C1 segment of cervical spinal cord (tissue), 14 donors: ENCODE results near the gene GEMIN4.

ENCODE experiments used
- DNase-seq, 14 donors: peaks; one replicate each; lab custom pipeline; 2025; lab: John Stamatoyannopoulos, UW

The GEMIN4 gene

DNA sequence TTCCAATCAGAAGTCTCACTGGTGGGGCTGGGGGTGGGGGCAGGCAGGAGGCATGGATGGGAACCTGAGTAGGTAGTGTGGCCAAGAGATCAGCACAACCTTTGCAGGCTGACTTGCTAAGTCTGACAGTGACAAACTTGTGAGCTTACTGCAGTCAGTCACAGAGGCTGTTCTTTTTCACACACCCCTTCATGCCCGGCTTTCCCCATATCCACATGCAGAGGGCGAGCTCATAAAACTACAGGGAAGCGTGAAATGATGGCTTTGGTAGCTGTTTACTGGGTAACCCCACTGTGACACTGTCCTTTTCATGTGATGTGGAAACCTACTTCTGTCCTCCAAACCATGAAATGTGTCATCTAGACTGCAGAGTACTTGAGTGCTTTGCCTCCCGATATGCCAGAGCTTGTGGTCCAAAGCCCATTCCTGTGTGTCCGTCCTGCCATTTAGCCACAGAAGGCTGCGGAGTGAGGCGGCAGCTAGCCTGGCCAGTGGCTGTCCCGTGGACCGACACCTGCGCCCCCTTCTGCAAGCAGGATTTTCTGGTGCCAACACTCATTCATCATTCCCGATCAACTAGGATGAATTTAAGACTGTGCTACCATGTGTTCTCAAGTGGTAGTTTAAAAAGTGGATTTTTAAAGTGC is 9.8 kb downstream of the GEMIN4 start:
- DNase-seq, result no peak

DNA sequence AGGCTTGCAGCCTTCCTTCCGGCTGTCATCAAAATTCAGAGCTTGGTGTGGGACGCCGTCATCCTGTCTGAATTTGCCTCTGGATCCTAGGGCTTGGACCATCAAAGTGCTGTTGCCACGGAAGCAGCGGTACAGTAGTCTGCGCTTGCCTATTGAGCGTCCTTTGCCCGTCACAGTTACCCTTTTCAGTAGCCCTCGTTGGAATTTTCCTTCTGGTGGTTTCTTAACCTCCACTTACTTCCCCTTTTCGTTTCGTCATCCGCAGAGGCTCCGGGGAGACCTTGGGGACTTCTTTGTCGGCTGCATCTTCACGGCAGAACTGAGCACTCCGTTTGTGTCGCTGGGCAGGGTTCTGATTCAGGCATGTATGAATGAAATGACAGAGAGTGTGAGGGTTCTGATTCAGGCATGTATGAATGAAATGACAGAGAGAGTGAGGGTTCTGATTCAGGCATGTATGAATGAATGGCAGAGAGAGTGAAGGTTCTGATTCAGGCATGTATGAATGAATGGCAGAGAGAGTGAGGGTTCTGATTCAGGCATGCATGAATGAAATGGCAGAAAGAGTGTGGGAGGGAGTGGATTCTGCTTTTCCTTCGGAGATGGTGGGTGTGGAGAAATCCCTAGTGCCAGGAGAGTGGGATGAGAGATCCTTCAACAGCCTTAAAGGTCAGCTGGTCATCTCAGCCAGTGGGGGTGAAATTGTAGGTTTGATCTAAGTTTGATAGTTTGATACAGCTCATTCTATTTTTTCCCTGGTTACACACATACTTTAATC is 11.6 kb downstream of the GEMIN4 start:
- DNase-seq, result peak in 4 of 14 donors; percentile 5 to 36 (median 11)

DNA sequence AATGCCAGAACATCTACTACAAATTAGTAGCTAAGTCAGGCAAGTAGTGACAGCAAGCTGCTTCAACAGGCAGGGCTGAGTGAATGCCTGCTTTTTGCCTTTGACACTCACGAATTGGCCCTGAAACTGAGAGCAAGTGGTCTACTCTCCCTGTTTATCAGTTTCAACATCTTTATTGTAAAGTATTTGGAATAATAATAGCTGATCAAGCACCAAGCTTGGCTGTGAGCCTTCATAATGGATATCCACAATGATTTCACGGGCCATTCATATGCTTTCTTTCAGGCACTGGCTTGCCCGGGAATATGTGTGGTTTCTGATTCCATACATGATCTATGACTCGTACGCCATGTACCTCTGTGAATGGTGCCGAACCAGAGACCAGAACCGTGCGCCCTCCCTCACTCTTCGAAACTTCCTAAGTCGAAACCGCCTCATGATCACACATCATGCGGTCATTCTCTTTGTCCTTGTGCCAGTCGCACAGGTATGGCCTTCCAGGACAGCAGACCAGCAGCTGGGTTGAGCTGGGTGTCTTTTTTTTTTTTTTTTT is 14.4 kb downstream of the GEMIN4 start:
- no peak for DNase-seq

DNA sequence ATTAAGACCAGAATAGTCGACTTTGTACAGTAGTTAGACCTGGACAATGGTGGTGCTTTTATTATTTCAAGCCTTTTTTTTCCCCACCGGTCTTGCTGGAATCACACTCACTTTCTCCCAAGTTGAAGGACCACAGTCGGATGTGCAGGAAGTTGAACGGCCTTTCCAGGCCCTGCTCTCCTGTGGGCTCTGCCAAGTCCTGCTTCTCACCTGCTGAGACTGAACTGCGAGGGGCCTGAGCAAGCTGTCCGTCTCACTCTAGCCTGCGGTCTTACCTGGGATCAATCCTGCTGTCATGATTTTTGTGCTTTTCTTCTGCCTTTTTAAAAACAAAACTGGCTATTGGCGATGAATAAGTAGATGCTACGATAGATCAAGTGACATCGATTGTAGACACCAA is 18.3 kb downstream of the GEMIN4 start:
- peak in 1 of 14 donors; percentile 54 for DNase-seq

DNA sequence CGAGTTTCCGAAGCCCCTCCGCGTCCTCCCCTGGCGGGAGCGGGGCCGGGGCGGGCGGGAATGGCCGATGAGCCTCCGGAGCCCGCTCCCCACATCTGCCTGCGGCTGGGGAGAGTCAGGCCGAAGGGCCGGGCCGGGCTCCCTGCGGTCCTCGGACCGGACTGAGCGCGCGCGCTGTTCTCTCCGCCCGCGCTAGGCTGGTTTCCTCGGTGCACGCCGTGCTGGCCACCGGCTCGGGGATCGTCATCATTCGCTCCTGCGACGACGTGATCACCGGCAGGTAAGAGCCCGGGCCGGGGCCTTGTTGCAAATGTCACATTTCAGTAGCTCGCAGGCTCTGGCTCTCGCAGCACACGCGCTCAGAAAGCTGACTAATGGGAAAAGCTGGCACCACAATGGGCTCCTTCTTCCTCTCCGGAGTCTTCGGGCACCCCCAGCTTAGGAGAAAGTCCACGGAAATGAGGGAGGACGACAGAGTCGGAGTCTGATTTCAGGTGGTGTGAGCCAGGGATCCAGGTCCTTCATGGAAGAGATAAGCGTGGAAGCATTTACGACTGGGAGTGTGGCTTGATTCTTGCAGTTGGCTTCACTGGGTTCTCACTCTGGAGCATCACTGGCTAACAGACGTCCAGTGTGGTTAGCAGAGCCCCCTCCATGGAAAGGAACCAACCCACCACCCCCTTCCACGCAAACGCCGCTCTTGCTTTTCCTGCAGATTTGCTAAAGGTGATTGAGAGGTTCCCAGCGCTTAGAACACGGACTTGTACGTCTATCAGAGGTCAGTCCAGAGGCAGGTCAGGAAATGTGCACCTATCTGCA is 19.0 kb downstream of the GEMIN4 start:
- peak in 7 of 14 donors; percentile 3 to 70 (median 20) for DNase-seq

DNA sequence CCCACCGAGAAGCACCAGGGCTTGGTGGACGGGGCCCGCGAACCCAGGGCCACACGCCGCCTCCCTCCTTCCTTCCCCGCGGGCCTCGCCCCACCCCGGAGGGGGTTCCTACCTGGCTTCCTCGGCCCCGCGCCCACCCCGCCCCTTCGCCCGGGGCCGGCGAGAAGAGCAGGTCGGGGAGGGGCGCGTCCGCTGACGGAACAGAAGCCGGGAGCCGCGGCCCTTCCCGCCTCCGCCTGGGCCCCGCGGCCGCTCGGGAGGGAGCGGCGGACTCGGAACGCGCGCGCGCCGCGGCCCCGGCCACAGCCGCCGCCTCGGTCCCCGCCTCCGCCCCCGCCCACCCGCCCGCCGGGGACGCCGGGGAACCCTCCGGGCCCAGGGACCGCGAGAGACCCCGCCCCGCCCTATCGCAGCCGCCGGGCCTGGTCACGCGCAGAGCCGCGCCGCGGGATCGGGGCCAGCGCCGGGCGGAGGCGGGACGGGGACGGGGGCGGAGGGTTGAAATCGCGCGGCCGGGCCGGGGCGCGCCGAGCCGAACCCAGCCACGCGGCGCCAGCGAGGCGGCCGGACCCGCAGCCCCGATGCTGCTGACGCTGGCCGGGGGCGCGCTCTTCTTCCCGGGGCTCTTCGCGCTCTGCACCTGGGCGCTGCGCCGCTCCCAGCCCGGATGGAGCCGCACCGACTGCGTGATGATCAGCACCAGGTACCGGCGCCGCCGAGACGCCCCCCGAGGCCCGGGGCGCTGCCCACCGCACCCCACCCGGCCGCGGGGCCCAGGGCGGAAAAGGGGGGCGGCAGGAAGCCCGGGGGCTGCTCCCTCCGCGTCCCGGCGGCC is 19.8 kb downstream of the GEMIN4 start, which contains the start of gene TLCD3A:
Gene TLCD3A (plus strand): TSS at position 530 of the 835 bp plus-strand sequence. CDS start 52 bp downstream, at position 582.
- DNase-seq, result peak in 10 of 14 donors; percentile 22 to 70 (median 32)

DNA sequence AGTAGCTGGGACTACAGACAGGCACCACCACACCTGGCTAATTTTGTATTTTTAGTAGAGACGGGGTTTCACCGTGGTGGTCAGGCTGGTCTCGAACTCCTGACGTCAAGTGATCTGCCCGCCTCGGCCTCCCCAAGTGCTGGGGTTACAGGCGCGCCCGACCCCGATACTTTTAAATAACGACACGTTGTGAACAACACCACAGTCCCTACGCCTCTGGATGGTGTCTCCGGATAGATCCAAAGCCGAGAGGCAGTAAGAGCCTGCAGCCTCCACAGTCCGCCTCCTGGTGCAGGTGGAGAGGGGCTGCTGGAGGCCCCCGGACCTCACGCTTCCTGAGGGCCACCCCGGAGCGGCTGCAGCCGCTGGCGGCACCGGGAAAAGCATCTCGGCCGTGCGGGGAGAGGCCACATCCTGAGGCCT is 20.4 kb downstream of the GEMIN4 start:
- DNase-seq, result peak in 1 of 14 donors; percentile 39

DNA sequence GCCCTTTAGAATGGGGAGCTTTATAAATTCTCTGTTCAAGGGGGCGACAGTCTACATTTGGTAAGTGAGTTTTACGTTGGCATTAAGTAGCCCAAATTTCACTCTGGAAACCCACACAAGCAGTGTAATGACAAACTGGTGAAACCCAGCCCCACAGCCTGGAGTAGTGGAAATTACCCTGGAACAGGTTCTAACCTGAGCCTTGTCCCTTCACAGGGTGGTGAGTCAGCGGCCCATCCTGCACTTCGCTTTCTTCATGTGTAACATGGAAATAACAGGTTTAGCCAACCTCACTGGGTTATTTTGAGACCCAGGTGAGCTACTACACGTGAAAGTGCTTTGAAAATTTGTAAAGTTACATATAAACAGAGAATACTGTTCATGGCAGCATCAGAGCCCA is 23.2 kb downstream of the GEMIN4 start:
- DNase-seq, result no peak

DNA sequence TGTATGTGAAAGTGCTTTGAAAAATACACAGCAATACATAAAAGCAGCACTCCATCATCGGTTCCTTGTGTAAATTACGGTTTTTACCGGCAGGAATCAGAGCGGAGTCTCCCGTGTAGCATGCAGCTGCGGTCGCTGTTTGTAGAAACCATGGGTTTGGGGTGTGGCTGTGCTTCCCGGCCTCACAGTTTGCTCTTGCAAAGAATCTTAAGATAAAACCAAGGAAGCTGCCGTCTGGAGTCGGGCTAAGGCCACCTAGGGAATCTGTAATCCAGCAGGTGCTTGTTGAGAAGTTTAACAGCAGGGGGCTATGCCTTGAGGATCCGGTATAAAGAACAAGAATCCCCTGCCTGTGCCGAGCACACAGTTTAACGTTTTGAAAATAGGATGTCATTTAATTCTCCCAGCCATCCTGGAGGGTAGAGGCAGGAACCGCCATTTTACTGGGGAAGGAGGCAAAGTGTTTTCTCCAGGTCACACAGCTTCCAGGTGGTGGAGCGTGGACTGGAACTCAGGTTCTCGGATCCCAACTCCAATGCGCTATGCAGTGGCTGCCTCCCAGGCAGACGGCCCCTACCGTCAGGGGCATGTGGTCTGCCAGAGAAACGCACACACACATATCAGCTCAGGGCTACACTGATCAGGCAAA is 25.7 kb downstream of the GEMIN4 start:
- DNase-seq, result no peak

DNA sequence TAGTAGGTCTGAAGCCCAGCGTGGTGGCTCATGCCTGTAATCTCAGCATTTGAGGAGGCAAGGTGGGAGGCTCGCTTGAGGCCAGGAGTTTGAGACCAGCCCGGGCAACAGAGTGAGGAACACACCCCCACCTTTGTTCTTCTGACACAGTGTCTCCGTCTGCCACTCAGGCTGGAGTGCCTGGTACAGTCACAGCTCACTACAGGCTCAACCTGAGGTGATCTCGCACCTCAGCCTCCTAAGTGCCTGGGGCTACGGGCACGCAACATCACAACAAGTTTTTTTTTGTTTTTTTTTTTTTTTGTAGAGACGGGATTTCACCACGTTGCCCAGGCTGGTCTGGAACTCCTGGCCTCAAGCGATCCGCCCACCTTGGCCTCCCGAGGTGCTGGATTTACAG is 26.3 kb downstream of the GEMIN4 start:
- DNase-seq, result no peak

DNA sequence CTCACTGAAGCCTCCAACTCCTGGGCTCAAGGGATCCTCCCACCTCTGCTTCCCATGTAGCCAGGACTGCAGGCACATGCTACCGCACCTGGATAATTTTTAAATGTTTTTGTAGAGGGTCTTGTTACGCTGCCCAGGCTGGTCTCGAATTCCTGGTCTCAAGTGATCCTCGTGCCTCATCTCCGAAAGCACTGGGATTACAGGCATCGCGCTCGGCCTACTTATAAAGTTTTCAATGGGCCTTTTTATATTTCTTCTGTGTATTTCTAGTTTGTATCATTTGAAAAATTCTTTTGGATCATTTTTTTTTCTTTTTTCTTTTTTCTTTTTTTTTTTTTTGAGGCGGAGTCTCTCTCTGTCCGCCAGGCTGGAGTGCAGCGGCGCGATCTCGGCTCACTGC is 27.0 kb downstream of the GEMIN4 start:
- no peak for DNase-seq

DNA sequence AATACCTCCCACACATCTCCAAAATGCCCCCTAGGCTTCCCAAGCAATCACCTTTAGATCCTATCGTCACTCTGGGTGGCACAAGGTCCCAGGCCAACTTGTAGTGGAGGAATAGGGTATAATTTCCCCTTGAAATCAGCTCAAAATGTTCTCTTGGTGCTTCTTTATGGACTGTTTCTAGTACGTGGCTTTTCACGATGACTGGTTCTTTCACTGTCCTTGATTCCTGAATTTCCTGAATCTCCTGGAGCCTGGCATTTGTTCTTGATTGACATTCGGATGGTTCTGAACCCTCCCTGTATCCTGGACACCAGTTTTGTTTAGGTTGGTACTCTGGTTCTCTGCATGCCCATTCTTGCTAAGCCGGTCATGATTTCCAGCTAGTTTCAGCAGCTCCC is 30.5 kb downstream of the GEMIN4 start:
- DNase-seq, result no peak

DNA sequence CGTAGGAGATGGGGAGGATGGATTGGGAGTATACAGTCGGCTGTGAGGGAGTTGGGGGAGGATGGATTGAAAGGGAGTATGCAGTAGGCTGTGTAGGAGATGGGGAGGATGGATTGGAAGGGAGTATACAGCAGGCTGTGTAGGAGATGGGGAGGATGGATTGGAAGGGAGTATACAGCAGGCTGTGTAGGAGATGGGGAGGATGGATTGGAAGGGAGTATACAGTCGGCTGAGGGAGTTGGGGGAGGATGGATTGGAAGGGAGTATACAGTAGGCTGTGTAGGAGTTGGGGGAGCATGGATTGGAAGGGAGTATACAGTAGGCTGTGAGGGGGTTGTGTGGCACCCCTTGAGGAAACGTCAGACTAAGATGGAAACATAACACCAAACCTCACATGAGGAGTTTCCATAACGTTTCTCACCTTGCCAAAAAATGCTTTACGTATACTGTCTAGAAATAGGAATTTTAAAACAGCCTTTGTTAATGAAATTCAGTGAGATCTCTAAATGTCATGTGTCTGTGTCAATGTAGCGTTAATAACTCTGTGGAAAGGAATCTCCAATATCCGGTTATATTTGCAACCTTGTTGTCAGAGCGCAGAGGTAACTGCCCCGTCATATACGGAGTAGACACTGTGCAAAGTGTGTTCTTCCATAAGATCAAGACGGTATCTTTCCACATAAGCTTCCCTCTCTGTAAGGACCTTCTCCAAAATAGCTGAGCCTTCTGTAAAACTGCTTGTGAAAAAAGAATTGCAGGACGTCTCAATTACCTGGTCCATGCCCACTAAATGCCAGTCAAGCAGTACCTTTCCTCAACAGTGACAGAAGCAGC is 31.1 kb downstream of the GEMIN4 start:
- DNase-seq, result no peak

DNA sequence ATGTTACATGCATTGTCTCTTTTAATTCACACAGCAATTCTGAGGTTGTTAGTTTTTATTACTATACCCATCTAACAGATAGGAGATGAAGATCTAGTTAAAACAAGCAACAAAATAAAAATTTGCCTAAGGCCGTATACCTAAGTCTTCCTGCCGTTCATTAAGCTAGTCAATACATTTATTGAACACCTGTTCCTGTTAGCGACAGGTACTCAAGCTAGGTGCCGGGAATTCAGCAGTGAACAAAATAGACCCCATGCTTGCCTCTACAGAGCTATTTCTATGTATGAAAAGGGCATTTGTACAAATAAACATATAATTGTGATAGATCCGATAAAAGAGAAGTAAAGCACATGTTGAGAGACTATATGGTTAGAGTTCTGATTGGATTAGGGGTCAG is 34.0 kb downstream of the GEMIN4 start:
- no peak for DNase-seq

DNA sequence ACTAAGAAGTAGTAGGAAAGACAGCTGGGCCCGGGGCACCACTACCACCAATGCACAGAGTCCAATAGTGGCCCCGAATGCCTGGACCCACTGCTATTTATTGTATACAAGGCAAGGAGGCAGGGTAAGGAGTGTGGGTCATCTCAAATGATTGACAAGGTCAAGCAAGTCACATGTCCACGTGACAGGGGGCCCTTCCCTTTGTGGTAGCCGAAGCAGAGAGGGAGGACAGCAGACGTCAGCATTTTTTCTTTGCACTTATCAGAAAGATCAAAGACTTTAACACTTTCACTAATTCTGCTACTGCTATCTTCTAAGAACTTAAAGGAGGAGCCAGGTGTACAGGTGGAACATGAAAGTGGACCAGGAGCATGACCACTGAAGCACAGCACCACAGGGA is 43.9 kb downstream of the GEMIN4 start:
- DNase-seq, result no peak

DNA sequence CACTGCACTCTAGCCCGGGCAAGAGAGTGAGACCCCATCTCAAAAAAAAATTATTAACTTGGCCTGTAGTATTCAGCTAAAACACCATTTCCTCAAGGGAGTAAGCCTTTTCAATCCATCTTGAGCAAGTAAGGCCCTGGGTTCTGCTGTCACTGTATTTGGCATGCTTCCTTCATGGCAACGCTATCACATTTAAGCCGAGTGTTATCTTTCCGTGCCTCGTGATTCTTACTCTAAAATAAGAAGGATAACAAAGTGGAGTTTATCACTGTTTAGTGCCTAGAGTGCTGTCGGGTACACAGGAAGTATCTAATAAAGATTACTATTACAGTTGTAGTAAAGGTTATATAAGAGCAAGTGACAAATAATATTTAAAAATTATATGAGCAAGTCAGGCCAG is 46.2 kb downstream of the GEMIN4 start:
- DNase-seq, result no peak

DNA sequence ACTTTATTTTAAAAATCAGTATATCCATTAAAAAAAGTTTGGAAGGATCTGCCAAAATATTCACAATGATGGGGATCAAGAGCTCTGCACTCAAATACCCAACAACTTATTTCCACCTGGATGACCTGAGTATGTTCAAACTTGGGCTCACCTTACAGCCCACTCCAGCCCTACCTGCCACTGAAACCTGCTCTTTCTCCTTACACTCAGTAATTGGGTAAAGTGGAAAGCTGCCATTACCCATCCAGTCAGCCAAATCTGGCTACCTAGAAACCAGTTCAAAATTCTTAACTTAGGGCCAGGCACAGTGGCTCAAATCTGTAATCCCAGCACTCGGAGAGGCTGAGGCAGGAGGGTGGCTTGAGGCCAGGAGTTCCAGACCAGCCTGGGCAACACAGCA is 47.1 kb downstream of the GEMIN4 start:
- no peak for DNase-seq

DNA sequence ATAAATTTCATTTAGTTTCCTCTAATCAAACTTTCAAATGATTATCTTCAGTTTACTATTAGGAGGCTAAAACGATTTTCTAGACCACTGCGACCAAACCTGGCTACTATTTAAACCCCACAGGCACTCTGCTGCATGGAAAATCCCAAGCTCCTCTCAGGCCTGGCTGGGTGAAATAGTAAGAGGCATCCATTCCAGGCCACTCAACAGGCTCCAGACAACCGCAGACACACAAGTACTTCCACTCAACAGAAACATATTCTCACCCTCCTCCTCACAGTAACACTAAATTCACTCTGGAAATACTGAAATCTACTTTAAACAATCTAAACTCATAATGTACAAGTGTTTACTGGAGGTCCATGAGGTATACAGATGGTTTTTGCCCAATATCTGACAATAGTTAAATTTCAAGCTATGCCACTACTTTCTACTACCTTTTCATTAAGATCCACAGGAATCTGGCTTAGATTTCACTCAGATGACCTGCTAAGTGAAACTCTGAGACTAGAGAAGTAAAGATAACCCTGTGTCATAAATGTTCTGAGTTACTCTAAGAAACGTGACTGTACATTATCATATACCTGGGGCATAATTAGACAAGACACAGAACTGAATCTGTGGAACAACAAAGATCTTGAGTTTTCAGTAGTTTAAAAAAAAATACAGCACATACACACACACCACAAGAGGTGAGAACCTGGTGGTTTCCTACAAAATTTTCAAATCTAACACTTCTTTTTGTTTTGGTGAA is 47.8 kb downstream of the GEMIN4 start:
- DNase-seq, result no peak
